Measurements from ENCODE around the gene DCDC2C.

The DCDC2C gene

DNA sequence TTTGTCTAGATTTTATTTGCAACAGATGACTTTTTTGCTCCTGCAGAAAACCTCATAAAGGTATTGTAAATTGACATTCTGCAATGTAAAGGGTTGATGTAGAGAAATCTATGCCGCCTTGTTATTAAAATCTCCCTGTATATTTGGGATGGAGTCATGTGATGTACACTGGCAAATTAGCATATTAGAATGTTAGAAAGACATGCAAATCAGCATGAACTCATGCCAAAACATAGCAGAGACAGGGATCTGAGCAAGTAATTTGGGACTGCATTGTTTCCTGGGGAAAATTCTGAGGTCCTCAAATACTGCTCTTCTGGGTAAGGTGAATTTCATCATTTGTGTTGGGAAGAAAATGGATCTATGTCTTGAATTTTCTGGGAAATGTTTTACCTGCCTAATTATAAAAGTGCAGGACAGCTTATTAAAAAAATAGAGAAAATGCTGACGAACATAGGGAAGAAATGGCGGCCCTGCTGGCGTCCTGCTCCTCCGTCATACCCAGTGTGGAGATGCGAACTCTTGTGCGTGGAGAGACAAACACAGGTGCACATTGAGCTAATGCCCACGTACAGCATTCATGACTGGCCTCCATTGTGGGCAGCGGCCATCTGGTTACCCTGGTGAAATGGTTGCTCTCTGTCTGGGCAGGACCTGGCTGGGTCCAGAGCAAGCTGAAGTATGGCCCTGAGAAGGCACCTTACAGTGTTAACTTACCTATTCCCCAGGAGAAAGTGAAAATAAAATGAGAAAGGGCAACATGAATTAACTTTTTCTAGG, 29.1 kb upstream of the DCDC2C start:
- no peak for DNase-seq (ENCODE audit: low read depth)
- no peak overlapping the region for H3K4me3 ChIP-seq (ENCODE audit: control insufficient read depth, low read depth, low read length)
- TF ChIP-seq, protein P1, sequence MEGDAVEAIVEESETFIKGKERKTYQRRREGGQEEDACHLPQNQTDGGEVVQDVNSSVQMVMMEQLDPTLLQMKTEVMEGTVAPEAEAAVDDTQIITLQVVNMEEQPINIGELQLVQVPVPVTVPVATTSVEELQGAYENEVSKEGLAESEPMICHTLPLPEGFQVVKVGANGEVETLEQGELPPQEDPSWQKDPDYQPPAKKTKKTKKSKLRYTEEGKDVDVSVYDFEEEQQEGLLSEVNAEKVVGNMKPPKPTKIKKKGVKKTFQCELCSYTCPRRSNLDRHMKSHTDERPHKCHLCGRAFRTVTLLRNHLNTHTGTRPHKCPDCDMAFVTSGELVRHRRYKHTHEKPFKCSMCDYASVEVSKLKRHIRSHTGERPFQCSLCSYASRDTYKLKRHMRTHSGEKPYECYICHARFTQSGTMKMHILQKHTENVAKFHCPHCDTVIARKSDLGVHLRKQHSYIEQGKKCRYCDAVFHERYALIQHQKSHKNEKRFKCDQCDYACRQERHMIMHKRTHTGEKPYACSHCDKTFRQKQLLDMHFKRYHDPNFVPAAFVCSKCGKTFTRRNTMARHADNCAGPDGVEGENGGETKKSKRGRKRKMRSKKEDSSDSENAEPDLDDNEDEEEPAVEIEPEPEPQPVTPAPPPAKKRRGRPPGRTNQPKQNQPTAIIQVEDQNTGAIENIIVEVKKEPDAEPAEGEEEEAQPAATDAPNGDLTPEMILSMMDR (IDR thresholded peaks at IDR 0.05; ENCODE audit: control insufficient read depth, insufficient read depth, low read depth, low read length, missing control alignments) = no peak

DNA sequence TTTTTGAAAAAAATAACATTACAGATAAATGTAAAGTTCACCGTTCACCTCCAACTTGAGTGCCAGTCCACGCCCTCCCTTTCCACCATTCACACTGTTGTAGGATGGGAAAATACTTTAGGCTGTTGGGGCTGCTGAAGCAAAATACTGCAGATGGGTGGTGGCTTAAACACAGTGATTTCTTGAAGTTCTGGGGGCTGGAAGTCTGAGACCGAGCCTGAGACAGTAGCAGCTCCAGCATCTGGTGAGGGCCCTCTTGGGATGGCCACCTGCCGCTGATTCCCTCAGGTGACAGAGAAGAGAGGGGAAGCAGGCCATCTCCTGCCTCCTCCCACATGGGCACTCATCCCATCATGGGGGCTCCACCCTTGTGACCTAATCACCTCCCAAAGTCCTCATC, 27.7 kb upstream of the DCDC2C start:
- TF ChIP-seq, protein P1 (IDR thresholded peaks at IDR 0.05; ENCODE audit: control insufficient read depth, insufficient read depth, low read depth, low read length, missing control alignments) = no peak
- H3K4me3 ChIP-seq (ENCODE audit: control insufficient read depth, low read depth, low read length) = no peak overlapping the region
- no peak for DNase-seq (ENCODE audit: low read depth)

DNA sequence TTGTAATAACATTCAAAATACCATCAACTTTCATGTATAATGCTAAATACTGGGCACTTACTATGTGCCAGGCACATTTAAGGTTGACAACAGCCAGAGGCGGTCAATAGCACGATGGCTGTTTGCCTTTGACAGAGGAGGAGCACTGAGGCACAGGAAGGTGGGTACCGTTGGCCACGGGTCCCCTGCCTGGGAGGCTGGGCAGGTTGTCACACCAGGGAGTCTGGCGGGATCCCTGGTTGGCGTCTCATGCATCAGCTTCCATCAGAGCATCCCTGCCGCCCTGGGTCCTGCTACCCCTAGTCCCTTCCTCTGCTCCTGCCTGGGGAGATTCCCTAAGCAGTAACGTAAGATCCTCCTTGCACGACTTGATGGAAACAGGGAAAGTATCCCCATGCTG, 25.9 kb upstream of the DCDC2C start:
- TF ChIP-seq, protein P1 (IDR thresholded peaks at IDR 0.05; ENCODE audit: control insufficient read depth, insufficient read depth, low read depth, low read length, missing control alignments) = no peak
- DNase-seq (ENCODE audit: low read depth) = no peak

DNA sequence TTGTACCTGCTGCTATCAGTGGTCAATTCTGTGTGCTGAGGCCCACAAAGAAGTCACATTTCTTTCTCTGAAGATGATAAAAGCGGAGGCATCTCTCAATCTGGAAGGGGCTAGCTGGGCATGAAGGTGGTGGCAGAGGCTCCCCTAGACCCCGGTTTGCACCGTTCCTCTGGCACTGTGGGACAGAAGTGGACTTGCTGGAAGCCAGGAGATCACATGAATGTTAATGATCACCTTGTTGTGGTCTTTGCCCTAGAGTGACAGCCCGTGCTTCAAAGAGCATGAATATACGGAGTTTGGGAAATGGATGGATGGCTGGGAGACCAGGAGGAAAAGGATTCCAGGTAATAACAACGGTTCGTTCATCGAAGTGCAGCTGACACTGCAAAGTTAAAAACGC, 25.2 kb upstream of the DCDC2C start:
- TF ChIP-seq, protein P1 (IDR thresholded peaks at IDR 0.05; ENCODE audit: control insufficient read depth, insufficient read depth, low read depth, low read length, missing control alignments) = no peak
- H3K4me3 ChIP-seq (ENCODE audit: control insufficient read depth, low read depth, low read length) = no peak overlapping the region
- no peak for DNase-seq (ENCODE audit: low read depth)

More for the DNA sequence above, 25.9 kb upstream of the DCDC2C start:
- H3K4me3 ChIP-seq (ENCODE audit: control insufficient read depth, low read depth, low read length) = no peak overlapping the region

DNA sequence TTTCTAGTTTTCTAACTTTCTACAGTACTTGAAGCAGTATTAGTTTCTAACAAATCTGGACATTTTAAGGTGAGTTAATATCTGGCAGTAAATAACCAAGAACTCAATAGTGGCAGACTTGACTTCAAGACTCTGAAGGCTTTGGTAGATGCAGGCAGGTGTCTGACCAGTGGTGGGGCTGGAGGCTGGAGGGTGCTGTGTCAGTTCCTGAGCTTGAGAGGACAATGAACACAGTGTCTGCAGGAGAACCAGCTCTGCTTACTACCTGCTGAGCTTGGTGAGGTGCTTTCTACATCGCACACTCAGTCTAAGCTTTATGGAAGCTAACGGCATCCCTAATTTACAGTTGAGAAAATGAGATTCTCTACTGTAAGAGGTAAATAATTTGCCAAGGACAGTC, 24.2 kb upstream of the DCDC2C start:
- TF ChIP-seq, protein P1 (IDR thresholded peaks at IDR 0.05; ENCODE audit: control insufficient read depth, insufficient read depth, low read depth, low read length, missing control alignments) = no peak
- no peak overlapping the region for H3K4me3 ChIP-seq (ENCODE audit: control insufficient read depth, low read depth, low read length)
- DNase-seq (ENCODE audit: low read depth) = no peak

DNA sequence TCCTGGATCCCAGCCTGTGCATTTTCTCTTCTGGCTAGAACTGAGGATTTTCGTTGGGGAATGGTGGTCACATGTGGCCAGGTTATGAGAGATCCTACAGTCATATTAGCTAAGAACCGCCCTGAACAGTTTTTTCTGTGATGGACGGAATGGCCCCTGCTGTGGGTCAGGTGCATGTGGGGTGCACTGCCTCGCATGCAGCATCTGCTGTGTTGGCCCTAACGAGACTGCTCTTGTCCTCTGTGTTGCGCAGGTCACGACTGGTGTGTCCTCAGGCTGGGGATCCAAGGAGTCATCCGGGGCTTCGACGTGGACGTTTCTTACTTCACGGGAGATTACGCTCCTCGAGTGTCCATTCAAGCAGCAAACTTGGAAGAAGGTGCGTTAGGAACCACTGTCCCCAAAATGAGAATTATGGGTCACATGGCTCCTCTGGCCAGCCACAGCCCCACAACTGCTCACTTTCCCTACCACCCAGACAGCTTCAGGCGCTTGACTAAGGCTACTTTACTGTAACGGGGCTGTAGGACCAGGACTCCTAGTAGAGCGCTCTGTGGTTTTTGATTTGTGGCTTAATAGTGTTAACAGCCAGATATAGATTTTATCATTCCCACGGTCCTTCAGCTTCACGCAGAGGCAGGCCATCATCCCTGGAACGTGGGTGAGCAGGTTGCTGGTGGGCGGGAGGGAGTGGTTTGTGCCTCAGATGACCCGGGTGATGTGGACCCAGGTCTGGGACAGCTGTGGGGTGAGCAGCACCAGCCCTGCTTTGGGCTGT, 23.6 kb upstream of the DCDC2C start:
- TF ChIP-seq, protein P1 (IDR thresholded peaks at IDR 0.05; ENCODE audit: control insufficient read depth, insufficient read depth, low read depth, low read length, missing control alignments) = no peak
- H3K4me3 ChIP-seq (ENCODE audit: control insufficient read depth, low read depth, low read length) = no peak overlapping the region
- DNase-seq (ENCODE audit: low read depth) = no peak

Data from AG09309 (cell line).